ENCODE results near the gene MAPK14.

Gene MAPK14

GRCh38 chr6:36139431-36139830, 111.8 kb downstream of the MAPK14 start:
- no peak for TF ChIP-seq CTCF (IDR thresholded peaks at IDR 0.05; ENCODE audit: low read depth, low read length)
- H3K4me3 ChIP-seq (ENCODE audit: low read depth, low read length), result no peak overlapping the region

GRCh38 chr6:36139991-36140710, 112.5 kb downstream of the MAPK14 start:
- no peak for TF ChIP-seq CTCF (IDR thresholded peaks at IDR 0.05; ENCODE audit: low read depth, low read length)
- H3K4me3 ChIP-seq (ENCODE audit: low read depth, low read length), result no peak overlapping the region

GRCh38 chr6:36141091-36141490, 113.5 kb downstream of the MAPK14 start:
- no peak for TF ChIP-seq CTCF (IDR thresholded peaks at IDR 0.05; ENCODE audit: low read depth, low read length)
- no peak overlapping the region for H3K4me3 ChIP-seq (ENCODE audit: low read depth, low read length)

- H3K4me3 ChIP-seq (ENCODE audit: low read depth, low read length), result no peak overlapping the region
- TF ChIP-seq CTCF (IDR thresholded peaks at IDR 0.05; ENCODE audit: low read depth, low read length), result no peak
Observed at GRCh38 chr6:36141961-36142360, 114.4 kb downstream of the MAPK14 start.

GRCh38 chr6:36142971-36143838, 115.6 kb downstream of the MAPK14 start:
- TF ChIP-seq CTCF (IDR thresholded peaks at IDR 0.05; ENCODE audit: low read depth, low read length), result no peak
- H3K4me3 ChIP-seq (ENCODE audit: low read depth, low read length), result no peak overlapping the region

- no peak overlapping the region for H3K4me3 ChIP-seq (ENCODE audit: low read depth, low read length)
- no peak for TF ChIP-seq CTCF (IDR thresholded peaks at IDR 0.05; ENCODE audit: low read depth, low read length)
Observed at GRCh38 chr6:36145495-36145894, 117.9 kb downstream of the MAPK14 start.

- TF ChIP-seq CTCF (IDR thresholded peaks at IDR 0.05; ENCODE audit: low read depth, low read length), result no peak
- no peak overlapping the region for H3K4me3 ChIP-seq (ENCODE audit: low read depth, low read length)
Observed at GRCh38 chr6:36147294-36147693, 119.7 kb downstream of the MAPK14 start.

All from WI38 (cell line).